Esophagus squamous epithelium (tissue), 4 donors: ENCODE results near the gene CDCP1.
A peak's percentile ranks its signal among the peaks of the same experiment; 100 is the strongest.

Source experiments
- POLR2A ChIP-seq, 4 donors: fragments of 450-650 bp; IDR thresholded peaks; one replicate each; pipeline ENCODE4 v1.6.1; 2017; ENCODE audit warnings: antibody characterized with exemption in 4 of 4, mild to moderate bottlenecking in 4 of 4, moderate library complexity in 3 of 4
- TF ChIP-seq, protein P1 (sequence below), 6 experiments: fragments of 450-650 bp in 4 of 6; fragments of 200-600 bp in 2 of 6; sonication (generic) in 2 of 6; IDR thresholded peaks; one replicate each; pipeline ENCODE4 v1.5.1; 2016 to 2019; ENCODE audit warnings: antibody characterized with exemption in 6 of 6, mild to moderate bottlenecking in 4 of 6, moderate library complexity in 4 of 6

DNA sequence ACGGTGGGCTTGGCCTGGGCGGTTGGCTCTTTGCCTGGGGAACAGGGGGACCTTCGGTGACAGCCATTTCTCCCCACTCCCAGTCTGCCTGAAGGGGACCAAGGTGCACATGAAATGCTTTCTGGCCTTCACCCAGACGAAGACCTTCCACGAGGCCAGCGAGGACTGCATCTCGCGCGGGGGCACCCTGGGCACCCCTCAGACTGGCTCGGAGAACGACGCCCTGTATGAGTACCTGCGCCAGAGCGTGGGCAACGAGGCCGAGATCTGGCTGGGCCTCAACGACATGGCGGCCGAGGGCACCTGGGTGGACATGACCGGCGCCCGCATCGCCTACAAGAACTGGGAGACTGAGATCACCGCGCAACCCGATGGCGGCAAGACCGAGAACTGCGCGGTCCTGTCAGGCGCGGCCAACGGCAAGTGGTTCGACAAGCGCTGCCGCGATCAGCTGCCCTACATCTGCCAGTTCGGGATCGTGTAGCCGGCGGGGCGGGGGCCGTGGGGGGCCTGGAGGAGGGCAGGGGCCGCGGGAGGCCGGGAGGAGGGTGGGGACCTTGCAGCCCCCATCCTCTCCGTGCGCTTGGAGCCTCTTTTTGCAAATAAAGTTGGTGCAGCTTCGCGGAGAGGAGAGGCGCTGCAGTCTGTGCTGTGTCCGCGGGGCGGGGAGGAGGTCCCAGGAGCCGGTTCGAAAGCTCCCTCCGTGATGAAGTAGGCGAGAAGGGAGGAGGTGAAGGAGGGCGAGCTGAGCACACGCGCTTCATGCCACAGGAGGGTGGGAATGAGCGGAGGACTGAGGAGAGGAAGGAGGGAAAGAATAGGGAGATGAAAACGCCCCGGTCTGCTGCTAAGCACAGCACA lies 110.5 kb downstream of the CDCP1 start:
- TF ChIP-seq, protein P1, sequence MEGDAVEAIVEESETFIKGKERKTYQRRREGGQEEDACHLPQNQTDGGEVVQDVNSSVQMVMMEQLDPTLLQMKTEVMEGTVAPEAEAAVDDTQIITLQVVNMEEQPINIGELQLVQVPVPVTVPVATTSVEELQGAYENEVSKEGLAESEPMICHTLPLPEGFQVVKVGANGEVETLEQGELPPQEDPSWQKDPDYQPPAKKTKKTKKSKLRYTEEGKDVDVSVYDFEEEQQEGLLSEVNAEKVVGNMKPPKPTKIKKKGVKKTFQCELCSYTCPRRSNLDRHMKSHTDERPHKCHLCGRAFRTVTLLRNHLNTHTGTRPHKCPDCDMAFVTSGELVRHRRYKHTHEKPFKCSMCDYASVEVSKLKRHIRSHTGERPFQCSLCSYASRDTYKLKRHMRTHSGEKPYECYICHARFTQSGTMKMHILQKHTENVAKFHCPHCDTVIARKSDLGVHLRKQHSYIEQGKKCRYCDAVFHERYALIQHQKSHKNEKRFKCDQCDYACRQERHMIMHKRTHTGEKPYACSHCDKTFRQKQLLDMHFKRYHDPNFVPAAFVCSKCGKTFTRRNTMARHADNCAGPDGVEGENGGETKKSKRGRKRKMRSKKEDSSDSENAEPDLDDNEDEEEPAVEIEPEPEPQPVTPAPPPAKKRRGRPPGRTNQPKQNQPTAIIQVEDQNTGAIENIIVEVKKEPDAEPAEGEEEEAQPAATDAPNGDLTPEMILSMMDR (IDR thresholded peaks at IDR 0.05), result peak in 2 of 6 experiments; percentile 2
- TF ChIP-seq POLR2A (IDR thresholded peaks at IDR 0.05), result no peak
